GM21528 (cell line): ENCODE results near the gene GPRIN1.
A peak's percentile ranks its signal among the peaks of the same experiment; 100 is the strongest.
"Not testable (repeated sequence)": the region's sequence is repeated elsewhere in the genome, so short reads cannot be mapped to it uniquely, and the experiment has no call there.

Experiments
- ATAC-seq: cut with Tn5 transposase; IDR thresholded peaks from one replicate; pipeline ENCODE4 v1.9.1; 2021; ENCODE audit warnings: mild to moderate bottlenecking, moderate library complexity; ENCODE audit not compliant: unreplicated experiment, low FRiP score

The GPRIN1 gene

DNA sequence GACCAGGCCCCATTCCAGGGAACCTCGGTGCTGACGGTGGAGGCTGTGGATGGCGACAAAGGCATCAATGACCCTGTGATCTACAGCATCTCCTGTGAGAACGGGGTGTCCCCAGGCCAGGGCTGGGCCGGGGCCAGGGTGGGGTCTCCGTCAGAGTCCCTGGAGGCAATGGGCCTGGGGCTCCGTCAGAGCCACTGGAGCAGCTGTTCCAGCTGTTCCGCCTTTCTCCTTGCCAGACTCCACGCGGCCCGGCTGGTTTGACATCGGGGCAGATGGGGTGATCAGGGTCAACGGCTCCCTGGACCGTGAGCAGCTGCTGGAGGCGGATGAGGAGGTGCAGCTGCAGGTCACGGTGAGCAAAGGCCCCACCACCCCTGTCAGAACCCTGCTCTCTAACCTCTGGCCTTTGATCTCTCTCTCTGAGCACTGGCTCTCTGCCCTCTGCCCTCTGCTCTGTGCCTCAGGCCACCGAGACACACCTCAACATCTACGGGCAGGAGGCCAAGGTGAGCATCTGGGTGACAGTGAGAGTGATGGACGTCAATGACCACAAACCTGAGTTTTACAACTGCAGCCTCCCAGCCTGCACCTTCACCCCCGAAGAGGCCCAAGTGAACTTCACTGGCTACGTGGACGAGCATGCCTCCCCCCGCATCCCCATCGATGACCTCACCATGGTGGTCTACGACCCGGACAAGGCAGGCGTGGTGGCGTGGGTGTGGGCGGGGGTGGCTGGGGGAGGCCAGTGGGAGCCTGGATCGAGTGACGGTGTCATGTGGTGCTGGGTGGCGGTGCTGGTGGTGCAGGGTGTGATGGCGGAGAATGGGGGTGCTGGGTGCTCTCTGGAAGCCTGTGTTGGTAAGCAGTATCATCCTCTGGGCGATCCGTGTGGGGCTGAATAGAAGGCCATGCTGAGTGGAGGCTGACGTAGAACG lies 34.2 kb downstream of the GPRIN1 start:
- no peak for ATAC-seq

DNA sequence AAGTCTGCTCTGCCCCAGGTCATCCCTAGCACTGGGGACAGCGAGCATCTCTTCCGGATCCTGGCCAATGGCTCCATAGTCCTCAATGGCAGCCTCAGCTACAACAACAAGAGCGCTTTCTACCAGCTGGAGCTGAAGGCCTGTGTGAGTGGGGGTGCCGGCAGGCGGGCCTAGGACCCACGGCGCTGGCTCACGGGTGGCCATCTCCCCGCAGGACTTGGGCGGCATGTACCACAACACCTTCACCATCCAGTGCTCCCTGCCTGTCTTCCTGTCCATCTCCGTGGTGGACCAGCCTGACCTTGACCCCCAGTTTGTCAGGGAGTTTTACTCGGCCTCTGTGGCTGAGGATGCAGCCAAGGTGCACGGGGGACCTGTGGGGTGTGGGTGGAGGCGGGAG lies 34.9 kb downstream of the GPRIN1 start:
- no peak for ATAC-seq

DNA sequence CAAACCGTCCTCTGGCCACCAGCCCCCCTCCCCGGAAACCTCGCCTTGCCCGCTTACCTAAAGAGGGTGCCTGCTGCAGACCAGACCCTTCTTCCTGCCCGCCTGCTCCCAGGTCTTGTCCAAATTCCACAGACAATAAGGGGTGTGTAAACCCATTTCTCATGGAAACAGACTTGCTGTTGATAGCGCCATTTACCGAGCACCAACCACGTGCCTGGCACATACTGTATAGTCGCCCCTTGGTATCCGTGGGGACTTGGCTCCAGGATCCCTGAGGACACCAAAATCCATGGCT lies 35.7 kb downstream of the GPRIN1 start:
- no peak for ATAC-seq

DNA sequence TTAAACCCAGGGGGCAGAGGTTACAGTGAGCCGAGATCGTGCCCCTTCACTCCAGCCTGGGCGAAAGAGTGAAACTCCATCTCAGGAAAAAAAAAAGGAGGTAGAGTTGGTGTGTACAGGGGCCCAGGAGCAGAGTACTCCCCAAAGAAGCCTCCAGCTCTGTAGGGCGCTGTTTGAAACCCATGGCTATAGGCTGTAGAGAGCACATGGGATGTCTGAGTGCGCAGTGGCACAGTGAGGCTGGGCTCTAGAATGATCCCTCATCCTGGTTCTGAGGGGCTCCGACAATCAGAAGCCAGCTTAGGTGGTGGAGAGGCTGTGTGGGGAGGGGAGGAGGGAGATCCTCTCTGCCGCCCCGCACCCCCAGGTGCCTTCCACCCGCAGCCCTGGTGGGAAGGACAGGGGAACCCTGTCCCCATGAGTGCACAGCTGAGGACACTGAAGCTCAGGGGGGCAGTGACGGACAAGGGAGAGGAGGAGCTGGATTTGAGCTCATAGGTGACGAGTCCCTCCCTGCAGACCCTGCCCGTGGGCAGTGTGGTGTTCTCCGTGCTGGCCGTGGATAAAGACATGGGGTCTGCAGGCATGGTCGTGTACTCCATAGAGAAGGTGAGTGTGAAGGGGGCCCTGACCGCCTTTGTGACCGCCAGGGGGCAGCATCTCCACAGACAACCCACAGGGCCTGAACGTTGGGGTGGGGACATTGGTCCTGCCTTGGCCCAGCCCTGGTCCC lies 36.2 kb downstream of the GPRIN1 start:
- peak; percentile 61 for ATAC-seq

DNA sequence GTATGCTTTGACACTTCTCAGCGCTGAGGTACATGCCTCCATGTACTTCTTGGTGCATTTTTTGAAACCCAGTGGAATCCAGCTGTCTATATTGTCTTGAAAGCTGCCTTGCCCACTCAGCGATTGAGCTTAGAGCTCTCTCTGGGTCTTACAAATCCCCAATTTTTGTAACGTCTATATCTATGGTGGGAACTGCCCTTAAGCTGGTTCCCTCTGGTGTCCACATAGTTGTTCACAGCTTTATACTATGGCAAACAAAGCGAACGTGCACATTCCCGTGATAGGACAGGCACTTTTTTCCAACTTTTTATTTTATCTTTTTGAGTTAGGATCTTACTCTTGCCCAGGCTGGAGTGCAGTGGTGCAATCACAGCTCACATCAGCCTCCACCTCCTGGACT lies 39.9 kb downstream of the GPRIN1 start:
- ATAC-seq, result no peak

DNA sequence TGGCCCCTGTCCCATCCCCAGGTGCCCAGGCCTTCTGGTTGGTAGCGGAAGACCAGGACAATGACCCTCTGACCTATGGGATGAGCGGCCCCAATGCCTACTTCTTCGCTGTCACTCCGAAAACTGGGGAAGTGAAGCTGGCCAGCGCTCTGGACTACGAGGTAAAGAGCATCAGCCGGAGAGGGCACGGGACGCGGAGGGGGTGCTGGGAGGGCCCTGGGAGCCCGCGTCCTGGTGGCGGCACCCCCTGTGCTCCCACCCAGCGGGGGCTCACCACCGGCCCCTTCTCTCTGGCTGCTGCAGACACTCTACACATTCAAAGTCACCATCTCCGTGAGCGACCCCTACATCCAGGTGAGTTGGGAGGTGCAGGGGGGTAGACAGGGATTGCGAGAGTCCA lies 41.3 kb downstream of the GPRIN1 start:
- ATAC-seq, result no peak

DNA sequence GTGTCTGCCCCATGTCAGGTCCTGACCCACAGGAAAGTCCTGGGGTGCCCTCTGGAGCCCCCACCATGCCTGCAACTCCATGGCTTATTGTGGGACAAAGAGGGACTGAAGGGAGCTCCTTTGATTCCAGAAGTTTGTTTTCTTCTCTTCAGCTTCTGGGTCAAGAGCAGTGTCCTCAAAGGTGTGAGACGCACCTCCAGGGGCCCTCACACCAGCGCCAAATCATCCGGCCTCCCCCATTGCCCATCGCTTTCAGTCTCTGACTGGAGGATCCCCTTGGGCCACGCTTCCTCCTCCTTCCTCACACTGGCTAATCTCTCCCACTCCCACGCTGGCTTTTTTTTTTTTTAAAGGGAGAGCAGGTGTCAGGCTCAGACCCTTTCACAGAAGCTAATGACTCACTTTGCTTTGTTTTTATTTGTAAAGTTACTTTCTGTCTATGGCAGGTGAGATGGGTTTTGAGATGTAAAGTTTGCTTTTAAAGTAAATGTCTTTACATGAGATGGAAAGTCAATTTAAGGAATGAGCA lies 44.1 kb downstream of the GPRIN1 start:
- no peak for ATAC-seq

DNA sequence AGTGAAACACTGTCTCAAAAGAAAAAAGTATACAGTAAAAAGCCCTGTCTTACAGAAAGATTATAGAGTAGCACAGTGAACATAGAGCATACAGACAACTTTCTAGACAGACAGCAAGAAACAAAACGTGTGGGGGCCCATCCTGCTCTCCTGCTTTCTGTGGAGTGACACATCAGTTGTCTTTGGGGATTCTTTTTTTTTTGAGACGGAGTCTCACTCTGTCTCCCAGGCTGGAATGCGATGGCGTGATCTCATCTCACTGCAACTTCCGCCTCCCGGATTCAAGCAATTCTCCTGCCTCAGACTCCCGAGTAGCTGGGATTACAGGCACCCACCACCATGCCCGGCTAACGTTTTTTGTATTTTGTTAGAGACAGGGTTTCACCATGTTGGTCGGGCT lies 46.0 kb downstream of the GPRIN1 start:
- no peak for ATAC-seq

DNA sequence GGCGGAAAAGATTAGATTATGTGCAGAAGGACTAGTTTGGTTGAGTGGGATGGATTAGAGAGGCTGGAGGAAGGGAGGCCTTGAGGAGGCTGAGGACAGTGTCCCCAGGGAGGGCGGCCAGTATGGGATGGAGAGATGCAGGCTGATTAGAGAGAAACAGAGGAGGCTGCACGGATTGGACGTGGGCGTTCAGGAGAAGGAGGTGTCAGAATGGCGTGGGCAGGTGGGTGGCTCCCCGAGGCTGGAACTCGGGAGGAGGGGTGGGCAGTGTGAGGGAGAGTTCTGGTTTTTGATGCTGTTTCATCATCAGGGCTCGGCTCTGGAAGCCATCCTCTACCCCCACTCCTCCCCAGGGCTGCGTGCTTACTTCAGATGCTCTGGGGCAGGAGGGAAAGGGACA lies 47.8 kb downstream of the GPRIN1 start:
- no peak for ATAC-seq

DNA sequence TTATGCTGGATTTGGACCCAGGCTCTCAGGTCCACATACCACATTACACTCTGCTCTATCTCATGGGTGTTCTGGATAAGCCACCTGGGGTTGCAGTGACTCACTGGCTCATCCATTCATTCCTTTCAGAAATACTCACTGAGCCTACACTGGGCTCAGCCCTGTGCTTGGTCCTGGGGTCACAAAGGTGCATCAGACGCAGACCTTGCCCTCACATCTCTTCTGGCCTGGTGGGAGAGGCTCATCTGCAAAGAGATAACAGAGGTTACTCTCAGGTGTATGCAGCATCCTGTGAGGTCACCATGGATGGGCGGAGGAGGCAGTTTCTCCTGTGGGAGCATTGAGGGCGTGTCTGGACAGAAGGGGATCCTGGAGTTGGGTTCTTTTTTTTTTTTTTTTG lies 48.7 kb downstream of the GPRIN1 start:
- no peak for ATAC-seq

DNA sequence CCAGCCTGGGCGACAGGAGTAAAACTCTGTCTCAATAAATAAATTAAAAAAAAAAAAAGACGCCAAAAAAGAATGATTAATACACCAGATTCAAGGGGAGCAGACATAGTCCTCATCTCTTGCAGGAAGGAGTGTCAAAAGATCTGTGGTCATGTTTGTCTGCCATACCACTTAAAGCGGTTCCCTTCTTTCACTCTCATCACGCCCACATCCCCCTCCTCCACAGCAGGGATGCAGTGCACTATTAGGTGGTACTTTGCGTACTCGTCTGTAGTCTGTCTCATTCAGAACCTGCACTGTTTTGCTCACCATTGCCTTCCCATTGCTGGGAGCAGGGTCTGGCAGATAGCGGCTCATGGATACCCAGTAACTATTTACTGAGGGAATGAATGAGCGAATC lies 49.6 kb downstream of the GPRIN1 start:
- no peak for ATAC-seq

DNA sequence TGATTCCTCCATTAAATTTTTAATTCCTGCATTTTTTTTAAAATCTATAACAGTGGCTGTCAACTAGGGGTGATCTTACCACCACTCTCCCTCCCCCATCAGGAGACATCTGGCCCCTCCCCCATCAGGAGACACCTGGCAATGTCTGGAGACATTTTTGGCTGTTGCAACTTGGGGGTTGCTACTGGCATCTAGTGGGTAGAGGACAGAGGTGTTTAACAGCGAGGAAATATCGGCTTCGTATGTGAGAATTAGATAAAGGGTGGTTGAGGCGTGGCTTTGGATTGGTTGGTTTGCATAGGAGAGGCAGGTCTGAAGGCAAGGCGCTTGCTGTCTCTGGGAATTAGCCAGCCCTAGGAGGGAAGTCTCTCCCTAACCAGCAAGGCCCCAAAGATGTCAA lies 50.3 kb downstream of the GPRIN1 start:
- ATAC-seq, result no peak

DNA sequence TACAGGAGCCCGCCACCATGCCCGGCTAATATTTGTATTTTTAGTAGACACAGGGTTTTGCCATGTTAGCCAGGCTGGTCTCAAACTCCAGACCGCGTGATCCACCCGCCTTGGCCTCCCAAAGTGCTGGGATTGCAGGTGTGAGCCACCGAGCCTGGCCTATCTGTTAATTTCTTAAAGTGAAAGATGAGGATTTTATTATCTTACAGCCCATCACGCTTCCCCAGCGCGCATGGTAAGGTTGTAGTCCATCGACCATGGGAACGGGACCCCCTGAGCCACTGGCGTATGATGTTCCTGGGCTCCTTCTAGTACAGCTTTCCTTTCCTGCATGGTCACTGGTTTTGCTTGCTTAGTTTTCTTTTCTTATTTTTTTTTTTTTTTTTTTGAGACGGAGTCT lies 52.1 kb downstream of the GPRIN1 start:
- no peak for ATAC-seq

DNA sequence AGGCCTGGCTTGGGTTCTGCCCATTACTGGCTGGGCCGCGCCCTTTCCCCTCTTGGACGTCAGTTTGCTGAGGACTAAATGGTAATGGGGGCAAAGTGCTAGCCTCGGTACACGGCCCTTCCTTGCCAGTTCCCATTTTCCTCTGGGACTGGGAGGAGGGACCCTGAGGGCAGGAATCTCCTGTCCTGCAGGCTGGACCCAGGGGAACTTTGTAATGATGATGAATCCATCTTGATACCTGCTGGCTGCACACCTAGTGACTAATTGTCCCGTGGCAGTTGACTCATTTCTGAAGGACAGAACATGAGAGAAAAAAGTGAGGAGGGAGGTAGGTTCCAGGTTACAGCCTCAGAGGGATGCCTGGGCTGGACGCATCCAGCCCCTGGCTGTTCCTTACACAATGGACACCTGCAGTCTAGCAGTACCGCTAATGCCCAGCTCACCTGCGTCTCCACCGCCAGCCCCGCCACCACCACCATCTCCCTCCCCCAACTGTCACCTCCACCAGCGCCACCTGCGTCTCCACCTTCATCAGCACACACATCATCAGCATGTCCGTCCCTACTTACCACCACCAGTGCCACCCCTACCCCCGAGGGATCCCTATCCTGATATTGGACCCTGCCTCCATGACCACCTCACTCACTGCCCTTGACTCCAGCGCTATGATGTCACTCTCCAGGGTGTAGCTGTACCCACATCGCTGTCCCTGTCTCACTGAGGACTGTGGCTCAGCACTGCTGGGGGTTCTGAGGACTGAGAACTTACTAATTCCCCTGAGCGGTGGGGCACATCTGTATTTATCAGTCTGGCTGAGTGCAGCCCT lies 56.5 kb downstream of the GPRIN1 start:
- no peak for ATAC-seq

DNA sequence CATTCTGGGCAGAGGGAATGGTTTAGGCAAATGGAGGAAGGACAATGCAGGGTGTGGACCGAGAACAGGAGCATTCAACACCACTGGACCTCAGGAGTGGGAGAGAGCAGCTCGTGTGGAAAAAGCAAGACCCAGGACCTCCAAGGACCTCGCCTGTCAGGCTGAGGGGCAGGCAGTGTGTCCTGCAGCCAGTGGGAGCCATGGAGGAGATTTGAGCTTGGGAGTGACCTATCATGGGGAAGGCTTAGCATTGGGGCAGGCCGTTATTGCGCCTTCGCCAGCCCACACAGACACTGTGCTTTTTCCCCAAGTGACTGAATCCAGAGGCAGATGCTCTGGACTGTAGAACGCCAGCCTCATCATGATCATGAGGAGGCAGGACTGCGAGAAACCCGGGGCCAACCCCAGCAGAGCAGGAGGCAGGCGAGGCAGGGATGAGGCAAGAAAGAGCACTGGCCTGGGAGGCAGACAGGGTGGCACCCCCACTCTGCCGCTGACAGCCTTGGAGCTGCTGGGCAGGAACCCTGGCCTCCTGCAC lies 57.6 kb downstream of the GPRIN1 start:
- no peak for ATAC-seq

DNA sequence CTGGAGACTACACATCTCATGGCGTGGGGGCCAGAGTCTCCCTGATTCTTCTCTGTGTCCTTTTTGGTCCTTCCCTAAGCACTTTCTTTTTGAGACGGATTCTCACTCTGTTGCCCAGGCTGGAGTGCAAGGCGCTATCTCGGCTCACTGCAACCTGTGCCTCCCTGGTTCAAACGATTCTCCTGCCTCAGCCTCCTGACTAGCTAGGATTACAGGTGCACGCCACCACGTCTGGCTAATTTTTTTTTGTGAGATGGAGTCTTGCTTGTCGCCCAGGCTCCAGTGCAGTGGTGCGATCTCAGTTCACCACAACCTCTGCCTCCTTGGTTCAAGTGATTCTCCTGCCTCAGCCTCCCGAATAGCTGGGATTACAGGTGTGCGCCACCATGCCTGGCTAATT lies 59.0 kb downstream of the GPRIN1 start:
- not testable (repeated sequence) for ATAC-seq

DNA sequence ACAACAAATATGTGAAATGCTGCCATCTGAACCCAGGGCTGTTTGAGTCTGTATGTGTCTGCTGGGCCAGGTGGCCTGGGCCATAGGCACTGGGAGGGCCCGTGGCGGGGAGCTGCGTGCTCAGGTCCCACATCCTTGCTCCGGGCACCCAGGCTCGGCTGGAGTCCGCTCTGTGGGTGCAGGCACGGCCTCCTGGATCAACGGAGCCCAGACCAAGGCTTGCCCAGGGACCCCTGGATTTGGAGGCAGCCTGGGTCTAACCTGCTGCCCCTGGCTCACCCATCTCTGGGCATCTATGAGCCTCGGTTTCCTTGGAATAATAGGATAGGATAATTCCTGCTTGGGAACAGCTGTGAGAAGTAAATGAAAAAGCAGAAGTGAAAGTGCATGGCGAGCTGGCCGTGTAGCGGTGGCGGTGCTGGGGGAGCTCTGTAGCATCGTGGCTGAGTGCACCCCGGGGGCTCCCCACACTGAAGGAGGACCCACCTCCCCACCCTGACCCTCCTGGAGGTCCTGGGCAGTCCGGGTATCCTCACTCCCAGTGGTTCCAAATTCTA lies 59.6 kb downstream of the GPRIN1 start:
- ATAC-seq, result no peak

DNA sequence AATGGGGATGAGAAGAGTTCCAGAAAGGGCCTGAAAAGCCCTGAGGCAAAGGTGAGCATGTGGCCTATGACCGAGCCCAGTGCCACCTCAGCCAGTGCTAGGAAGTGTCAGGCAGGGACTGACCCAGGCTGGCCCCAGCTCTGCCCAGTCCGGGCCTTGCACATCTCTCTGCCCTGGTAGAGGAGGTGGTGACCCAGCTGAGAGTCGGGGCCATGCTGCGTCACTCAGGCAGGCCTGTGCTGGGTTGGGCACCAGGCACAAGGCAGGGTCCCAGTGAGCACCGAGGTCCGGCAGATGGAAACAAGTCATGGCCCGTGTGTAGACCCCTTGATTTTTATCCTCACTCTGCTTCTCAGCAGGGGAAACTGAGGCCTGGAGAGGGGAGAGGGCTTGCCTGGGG lies 60.1 kb downstream of the GPRIN1 start:
- no peak for ATAC-seq

DNA sequence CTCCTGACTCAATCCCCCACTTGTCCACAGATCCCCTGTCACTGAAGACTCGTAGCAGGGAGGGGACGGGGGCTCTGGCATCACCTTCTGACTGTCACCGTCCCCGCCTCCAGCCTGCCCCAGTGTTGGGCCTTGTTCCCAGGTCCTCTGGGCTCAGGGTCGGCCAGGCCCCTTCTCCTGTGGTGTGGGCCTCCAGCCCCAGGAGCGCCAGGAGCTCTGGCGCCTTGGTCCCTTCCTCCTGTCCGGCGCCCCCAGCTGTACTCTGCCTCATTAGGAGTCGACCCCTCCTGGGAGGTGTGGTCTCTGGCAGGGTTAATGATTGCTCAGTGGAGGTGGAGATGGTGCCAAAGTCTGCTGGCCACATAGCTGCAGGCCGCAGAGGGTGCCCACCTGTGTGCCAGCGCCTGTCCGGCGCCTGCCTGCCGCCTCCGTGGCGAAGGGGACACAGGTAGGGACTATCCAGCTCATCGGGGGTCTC lies 61.0 kb downstream of the GPRIN1 start, which contains the start of gene CDHR2:
CDHR2 (plus strand) TSS at position 376 of the 478 bp plus-strand sequence. CDS start 16,011 bp downstream, outside the sequence.
- no peak for ATAC-seq

DNA sequence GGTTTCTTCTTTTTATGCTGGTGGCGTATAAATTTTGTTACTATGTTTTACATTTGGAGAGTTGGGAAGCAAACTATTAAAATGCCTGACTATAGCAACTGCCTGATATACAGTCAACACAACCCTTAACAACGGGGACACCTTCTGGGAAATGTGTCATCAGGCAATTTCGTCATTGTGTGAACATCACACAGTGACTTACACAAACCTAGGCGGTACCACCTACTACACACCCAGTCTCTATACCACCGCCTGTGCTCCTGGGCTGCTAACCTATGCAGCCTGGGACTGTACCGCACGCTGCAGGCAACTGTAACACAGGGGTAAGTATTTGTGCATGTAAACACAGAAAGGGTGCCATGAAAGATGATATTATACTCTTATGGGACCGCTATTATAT lies 62.2 kb downstream of the GPRIN1 start:
- ATAC-seq, result no peak
